Fibroblast of the aortic adventitia (primary cell): Measurements from ENCODE around the gene CABLES2. TPM values are rescaled to one million over a fixed set of nuclear protein-coding genes. Genes with fewer than 3 reads are reported as not detected.
A peak's percentile ranks its signal among the peaks of the same experiment; 100 is the strongest.

Source experiments
- DNase-seq: peaks from one replicate; pipeline ENCODE4 v3.0.0-alpha.2; 2010; ENCODE audit warnings: low read depth
- H3K4me3 ChIP-seq: 2 replicates; pipeline ENCODE4 v1.5.1; 2011; ENCODE audit warnings: low read depth, mild to moderate bottlenecking, control low read depth, low read length, moderate library complexity
- total RNA-seq: library from RNA; depleted of rRNA; stranded (reverse); fragments of >200 nt; gene quantifications from 2 replicates; pipeline ENCODE4 v1.2.3, GENCODE V29; 2012; ENCODE audit warnings: low replicate concordance
- TF ChIP-seq, protein P1 (sequence below): IDR thresholded peaks from 2 replicates; pipeline ENCODE4 v1.5.1; 2011; ENCODE audit warnings: mild to moderate bottlenecking, low read length, control low read depth, inconsistent platforms; ENCODE audit not compliant: insufficient read depth

The CABLES2 gene
- total RNA-seq, 1 donor = 4.3 TPM

- no peak for DNase-seq
- TF ChIP-seq, protein P1, sequence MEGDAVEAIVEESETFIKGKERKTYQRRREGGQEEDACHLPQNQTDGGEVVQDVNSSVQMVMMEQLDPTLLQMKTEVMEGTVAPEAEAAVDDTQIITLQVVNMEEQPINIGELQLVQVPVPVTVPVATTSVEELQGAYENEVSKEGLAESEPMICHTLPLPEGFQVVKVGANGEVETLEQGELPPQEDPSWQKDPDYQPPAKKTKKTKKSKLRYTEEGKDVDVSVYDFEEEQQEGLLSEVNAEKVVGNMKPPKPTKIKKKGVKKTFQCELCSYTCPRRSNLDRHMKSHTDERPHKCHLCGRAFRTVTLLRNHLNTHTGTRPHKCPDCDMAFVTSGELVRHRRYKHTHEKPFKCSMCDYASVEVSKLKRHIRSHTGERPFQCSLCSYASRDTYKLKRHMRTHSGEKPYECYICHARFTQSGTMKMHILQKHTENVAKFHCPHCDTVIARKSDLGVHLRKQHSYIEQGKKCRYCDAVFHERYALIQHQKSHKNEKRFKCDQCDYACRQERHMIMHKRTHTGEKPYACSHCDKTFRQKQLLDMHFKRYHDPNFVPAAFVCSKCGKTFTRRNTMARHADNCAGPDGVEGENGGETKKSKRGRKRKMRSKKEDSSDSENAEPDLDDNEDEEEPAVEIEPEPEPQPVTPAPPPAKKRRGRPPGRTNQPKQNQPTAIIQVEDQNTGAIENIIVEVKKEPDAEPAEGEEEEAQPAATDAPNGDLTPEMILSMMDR = no peak
- H3K4me3 ChIP-seq = no peak overlapping the region
These were observed 35.5 kb downstream of the CABLES2 start for GRCh38 chr20:62371588-62372041.

GRCh38 chr20:62370807-62371587, 36.1 kb downstream of the CABLES2 start:
- H3K4me3 ChIP-seq = no peak overlapping the region
- TF ChIP-seq, protein P1 = no peak

GRCh38 chr20:62370115-62370806, 36.8 kb downstream of the CABLES2 start:
- DNase-seq = peak; percentile 83
- H3K4me3 ChIP-seq = no peak overlapping the region
- TF ChIP-seq, protein P1 = no peak

More at GRCh38 chr20:62370807-62371587, 36.1 kb downstream of the CABLES2 start:
- no peak for DNase-seq

- H3K4me3 ChIP-seq = no peak overlapping the region
- no peak for DNase-seq
- TF ChIP-seq, protein P1 = no peak
These were observed 37.3 kb downstream of the CABLES2 start for GRCh38 chr20:62369815-62370114.

- no peak for DNase-seq
- no peak overlapping the region for H3K4me3 ChIP-seq
These were observed 37.9 kb downstream of the CABLES2 start for GRCh38 chr20:62368976-62369814.

GRCh38 chr20:62368392-62368975, 38.6 kb downstream of the CABLES2 start:
- DNase-seq = peak; percentile 36
- H3K4me3 ChIP-seq = no peak overlapping the region

More at GRCh38 chr20:62368976-62369814, 37.9 kb downstream of the CABLES2 start:
- TF ChIP-seq, protein P1 = peak; percentile 47

More at GRCh38 chr20:62368392-62368975, 38.6 kb downstream of the CABLES2 start:
- TF ChIP-seq, protein P1 = no peak
